Left forelimb (tissue), 1 donor: ENCODE results near the gene GAREM1.
"Not testable (repeated sequence)": the region's sequence is repeated elsewhere in the genome, so short reads cannot be mapped to it uniquely, and the experiment has no call there.

ENCODE experiments used
- DNase-seq: peaks from one replicate; pipeline ENCODE4 v3.0.0-alpha.2; 2018; ENCODE audit warnings: low spot score

Gene GAREM1

GRCh38 chr18:32326450-32327308, 144.0 kb downstream of the GAREM1 start:
- no peak for DNase-seq

DNA sequence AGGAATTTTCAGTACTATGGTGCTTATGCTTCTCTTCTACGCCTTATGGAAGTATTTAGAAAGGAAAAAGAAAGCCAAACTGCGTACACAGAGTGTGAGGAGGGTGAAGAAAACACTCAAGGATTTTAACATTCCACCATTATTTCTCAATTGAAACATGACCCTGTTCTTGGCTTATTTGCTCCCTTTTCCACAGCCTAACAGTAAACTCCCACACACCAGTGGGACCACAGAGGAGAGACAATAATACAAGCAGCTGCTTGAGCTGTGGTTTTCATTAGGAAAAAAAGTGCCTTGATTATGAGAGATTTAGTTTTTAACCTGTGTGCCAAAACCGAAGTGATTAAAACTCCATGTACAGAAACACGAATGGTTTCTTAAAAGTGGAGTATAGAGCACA, 146.5 kb downstream of the GAREM1 start:
- DNase-seq, result no peak

DNA sequence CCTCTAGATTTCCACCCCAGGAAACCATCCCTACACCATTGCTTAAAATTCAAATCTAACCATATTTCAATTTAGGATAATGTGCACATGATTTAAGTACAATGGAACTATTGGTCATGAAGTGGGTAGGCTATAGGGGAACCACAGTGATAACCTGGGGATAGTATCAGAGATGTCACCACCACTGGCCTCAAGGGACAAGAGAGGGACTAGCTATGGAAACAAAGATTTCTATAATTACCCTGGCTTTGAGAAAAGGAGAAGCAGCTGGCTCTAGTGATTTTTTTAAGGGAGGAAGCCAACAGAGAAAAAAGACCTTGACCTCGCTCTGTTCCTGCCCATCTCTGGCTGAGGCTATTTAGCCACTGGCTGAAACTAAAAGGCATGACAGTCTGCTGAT, 148.9 kb downstream of the GAREM1 start:
- no peak for DNase-seq

GRCh38 chr18:32319084-32319483, 151.6 kb downstream of the GAREM1 start:
- no peak for DNase-seq

- no peak for DNase-seq
Observed at GRCh38 chr18:32318581-32318980, 152.1 kb downstream of the GAREM1 start.

- DNase-seq, result no peak
Observed at GRCh38 chr18:32317651-32318050, 153.0 kb downstream of the GAREM1 start.

- DNase-seq, result no peak
Observed at GRCh38 chr18:32315881-32316280, 154.8 kb downstream of the GAREM1 start.

DNA sequence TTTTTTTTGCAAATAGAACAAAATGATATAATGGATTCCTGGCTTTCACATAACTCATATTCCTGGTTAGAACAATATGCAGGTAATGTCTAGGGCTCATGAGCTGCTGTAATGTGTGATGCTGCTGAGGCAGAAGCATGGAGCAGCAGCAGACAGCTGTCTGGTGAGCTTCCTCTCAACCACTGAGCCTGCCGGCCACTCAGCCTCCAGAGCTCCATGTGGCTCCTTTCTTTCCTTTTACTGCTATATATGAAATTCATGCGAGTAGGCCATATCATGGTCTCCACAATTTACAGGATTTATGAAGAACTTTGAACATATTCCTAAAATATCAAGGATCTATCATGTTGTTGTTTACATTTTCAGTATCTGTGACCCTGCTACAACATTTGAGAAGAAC, 159.9 kb downstream of the GAREM1 start:
- no peak for DNase-seq

- no peak for DNase-seq
Observed at GRCh38 chr18:32310101-32310500, 160.6 kb downstream of the GAREM1 start.

DNA sequence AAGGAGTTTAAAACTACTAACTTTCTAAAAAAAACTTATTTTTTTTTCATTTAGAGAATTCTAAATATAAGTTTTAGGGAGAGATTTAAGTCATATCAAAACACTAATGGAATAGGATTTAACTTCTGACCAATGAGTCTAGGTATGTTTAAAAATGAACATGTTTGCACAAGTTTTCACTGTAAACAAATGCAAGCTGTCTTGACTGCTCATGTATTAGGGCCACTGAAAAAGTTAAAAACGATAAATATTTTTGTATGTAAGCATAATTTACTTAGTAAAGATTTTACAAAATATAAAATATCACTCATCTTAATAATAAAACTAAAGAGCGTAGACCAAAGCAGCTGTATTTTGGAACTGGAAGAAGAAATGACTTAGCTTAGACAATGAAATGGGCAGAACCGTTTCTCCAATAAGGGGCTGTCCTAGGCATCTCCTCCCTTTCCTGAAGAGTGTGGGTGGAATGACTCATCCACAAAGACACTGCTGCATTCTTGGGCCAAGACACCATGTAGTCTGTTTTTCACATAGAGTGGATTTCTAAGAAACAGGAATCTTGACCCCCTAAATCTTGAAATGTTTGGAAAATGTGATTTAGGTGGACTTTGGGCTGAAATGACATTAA, 162.1 kb downstream of the GAREM1 start:
- no peak for DNase-seq

- no peak for DNase-seq
Observed at GRCh38 chr18:32303400-32303799, 167.3 kb downstream of the GAREM1 start.

DNA sequence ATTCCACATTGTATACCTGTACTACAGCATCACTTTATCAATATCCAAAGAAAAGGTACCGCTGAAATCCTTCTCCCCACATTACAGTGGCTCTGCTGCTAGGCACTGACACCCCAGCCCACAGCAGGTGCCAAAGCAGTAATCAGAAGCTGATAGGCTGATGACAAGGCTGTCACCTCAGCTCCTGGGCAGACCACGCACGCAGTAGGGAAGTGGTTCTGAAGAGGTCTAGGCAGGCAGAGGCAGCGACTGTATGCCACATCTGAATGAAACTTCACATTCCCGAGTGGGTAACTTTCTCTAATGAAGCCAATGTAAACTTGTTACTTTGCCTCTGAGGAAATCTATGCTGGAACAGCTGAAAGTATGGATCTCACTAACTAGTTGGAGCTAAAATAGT, 167.9 kb downstream of the GAREM1 start:
- no peak for DNase-seq

- no peak for DNase-seq
Observed at GRCh38 chr18:32301976-32302743, 168.5 kb downstream of the GAREM1 start.

- no peak for DNase-seq
Observed at GRCh38 chr18:32301361-32301760, 169.3 kb downstream of the GAREM1 start.

GRCh38 chr18:32300914-32301313, 169.8 kb downstream of the GAREM1 start:
- DNase-seq, result no peak

- DNase-seq, result no peak
Observed at GRCh38 chr18:32299484-32299883, 171.2 kb downstream of the GAREM1 start.

- DNase-seq, result no peak
Observed at GRCh38 chr18:32298171-32298667, 172.5 kb downstream of the GAREM1 start.

- DNase-seq, result no peak
Observed at GRCh38 chr18:32297579-32298170, 173.0 kb downstream of the GAREM1 start.

DNA sequence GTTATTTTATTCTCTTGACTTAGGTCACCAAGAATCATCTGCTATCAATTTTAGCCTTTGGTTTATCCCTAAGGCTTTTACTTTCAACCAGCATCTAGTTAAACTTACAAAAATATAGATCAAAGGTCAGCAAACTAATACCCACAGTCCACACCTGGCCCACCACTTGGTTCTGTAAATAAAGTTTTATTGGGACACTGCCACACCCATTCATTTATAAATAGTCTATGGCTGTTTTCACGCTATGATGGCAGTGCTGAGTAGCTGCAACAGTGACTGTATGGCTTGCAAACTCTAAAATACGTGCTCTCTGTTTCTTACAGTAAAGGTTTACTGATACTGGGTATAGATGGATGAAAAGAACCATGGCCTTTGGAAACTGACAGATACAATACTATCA, 173.8 kb downstream of the GAREM1 start:
- no peak for DNase-seq

- DNase-seq, result no peak
Observed at GRCh38 chr18:32295604-32296003, 175.1 kb downstream of the GAREM1 start.

DNA sequence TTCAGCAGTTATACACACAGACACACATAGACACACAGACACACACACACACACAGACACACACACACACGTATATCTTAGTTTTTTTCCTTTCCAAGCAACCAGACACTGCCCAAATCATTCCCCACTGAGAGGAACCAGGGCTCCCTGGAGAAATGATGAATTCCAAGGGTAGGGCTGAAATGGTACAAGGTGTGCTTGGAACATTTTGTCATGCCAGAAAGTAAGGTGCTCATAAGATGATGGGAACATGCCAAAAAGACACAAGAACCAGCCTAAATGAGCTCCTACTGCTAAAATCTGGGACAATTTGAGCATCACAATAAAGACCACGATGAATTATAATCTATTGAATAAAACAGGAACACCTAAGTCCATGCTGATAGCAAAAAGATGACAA, 177.6 kb downstream of the GAREM1 start:
- no peak for DNase-seq

- DNase-seq, result not testable (repeated sequence)
Observed at GRCh38 chr18:32291623-32292022, 179.1 kb downstream of the GAREM1 start.
